ENCODE measurements around the gene PPP1R16B.

- TF ChIP-seq PAX8 (IDR thresholded peaks at IDR 0.05), result no peak
- no peak for TF ChIP-seq CTCF (IDR thresholded peaks at IDR 0.05 in 2 of 3, conservative IDR thresholded peaks at IDR 0.05 in 1 of 3; ENCODE audit: control insufficient read depth in 2 of 3, extremely low read depth in 1 of 3, insufficient read depth in 1 of 3, low read depth in 3 of 3, low read length in 3 of 3)
- no peak for TF ChIP-seq BMI1 (IDR thresholded peaks at IDR 0.05; ENCODE audit: borderline replicate concordance)
- no peak for TF ChIP-seq EZH2 (IDR thresholded peaks at IDR 0.05; ENCODE audit: borderline replicate concordance, control insufficient read depth, low read depth, low read length)
- TF ChIP-seq EP300 (IDR thresholded peaks at IDR 0.05; ENCODE audit: borderline replicate concordance in 1 of 2, control insufficient read depth in 1 of 2, low read depth in 2 of 2, low read length in 2 of 2), result no peak
- TF ChIP-seq, protein P1, sequence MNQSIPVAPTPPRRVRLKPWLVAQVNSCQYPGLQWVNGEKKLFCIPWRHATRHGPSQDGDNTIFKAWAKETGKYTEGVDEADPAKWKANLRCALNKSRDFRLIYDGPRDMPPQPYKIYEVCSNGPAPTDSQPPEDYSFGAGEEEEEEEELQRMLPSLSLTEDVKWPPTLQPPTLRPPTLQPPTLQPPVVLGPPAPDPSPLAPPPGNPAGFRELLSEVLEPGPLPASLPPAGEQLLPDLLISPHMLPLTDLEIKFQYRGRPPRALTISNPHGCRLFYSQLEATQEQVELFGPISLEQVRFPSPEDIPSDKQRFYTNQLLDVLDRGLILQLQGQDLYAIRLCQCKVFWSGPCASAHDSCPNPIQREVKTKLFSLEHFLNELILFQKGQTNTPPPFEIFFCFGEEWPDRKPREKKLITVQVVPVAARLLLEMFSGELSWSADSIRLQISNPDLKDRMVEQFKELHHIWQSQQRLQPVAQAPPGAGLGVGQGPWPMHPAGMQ (IDR thresholded peaks at IDR 0.05; ENCODE audit: borderline replicate concordance), result no peak
- no peak for TF ChIP-seq CBX3 (IDR thresholded peaks at IDR 0.05; ENCODE audit: borderline replicate concordance, low read depth)
- TF ChIP-seq POLR2A (IDR thresholded peaks at IDR 0.05; ENCODE audit: low read depth, low read length), result no peak; the same call in 1 of the 2 replicates
- TF ChIP-seq JUNB (IDR thresholded peaks at IDR 0.05), result no peak
Observed at GRCh38 chr20:38900606-38901005, 95.1 kb downstream of the PPP1R16B start.

All from GM12878 (cell line).